Dedifferentiated amniotic fluid mesenchymal stem cell (primary cell): ENCODE data around the gene RNF144B.
A peak's percentile ranks its signal among the peaks of the same experiment; 100 is the strongest.
"Not testable (repeated sequence)": the region's sequence is repeated elsewhere in the genome, so short reads cannot be mapped to it uniquely, and the experiment has no call there.

Experiments used
- DNase-seq: peaks from one replicate; pipeline ENCODE4 v3.0.0-alpha.2; 2016; ENCODE audit errors: extremely low spot score

The RNF144B gene

GRCh38 chr6:18371656-18372055, 15.5 kb upstream of the RNF144B start:
- DNase-seq, result no peak

- DNase-seq, result no peak
Measured at GRCh38 chr6:18380158-18380836, 6.9 kb upstream of the RNF144B start.

- DNase-seq, result no peak
Measured at GRCh38 chr6:18380851-18381250, 6.3 kb upstream of the RNF144B start.

GRCh38 chr6:18383441-18383840, 3.7 kb upstream of the RNF144B start:
- no peak for DNase-seq

GRCh38 chr6:18384621-18385020, 2.5 kb upstream of the RNF144B start:
- DNase-seq, result no peak

- DNase-seq, result no peak
Measured at GRCh38 chr6:18386298-18386976, 713 bp upstream of the RNF144B start.

GRCh38 chr6:18388271-18388670, 1.1 kb downstream of the RNF144B start:
- DNase-seq, result no peak

GRCh38 chr6:18388942-18389341, 1.8 kb downstream of the RNF144B start:
- DNase-seq, result peak; percentile 91

- DNase-seq, result no peak
Measured at GRCh38 chr6:18389479-18389878, 2.3 kb downstream of the RNF144B start.

GRCh38 chr6:18390476-18390875, 3.3 kb downstream of the RNF144B start:
- DNase-seq, result no peak

- DNase-seq, result no peak
Measured at GRCh38 chr6:18391023-18391422, 3.9 kb downstream of the RNF144B start.

GRCh38 chr6:18392346-18392877, 5.3 kb downstream of the RNF144B start:
- no peak for DNase-seq

- no peak for DNase-seq
Measured at GRCh38 chr6:18393698-18394097, 6.5 kb downstream of the RNF144B start.

- DNase-seq, result no peak
Measured at GRCh38 chr6:18395177-18395855, 8.2 kb downstream of the RNF144B start.

GRCh38 chr6:18395856-18396197, 8.7 kb downstream of the RNF144B start:
- no peak for DNase-seq

GRCh38 chr6:18397701-18398100, 10.6 kb downstream of the RNF144B start:
- DNase-seq, result no peak

- DNase-seq, result not testable (repeated sequence)
Measured at GRCh38 chr6:18398225-18398624, 11.1 kb downstream of the RNF144B start.

GRCh38 chr6:18400831-18401446, 13.8 kb downstream of the RNF144B start:
- DNase-seq, result peak; percentile 50

- not testable (repeated sequence) for DNase-seq
Measured at GRCh38 chr6:18404965-18405364, 17.8 kb downstream of the RNF144B start.

GRCh38 chr6:18405477-18406293, 18.5 kb downstream of the RNF144B start:
- DNase-seq, result peak; percentile 90

GRCh38 chr6:18406955-18407749, 20.0 kb downstream of the RNF144B start:
- DNase-seq, result peak; percentile 13
